Activated CD4-positive, CD25-positive, alpha-beta regulatory T cell treated with anti-CD3 and anti-CD28 coated beads, Interleukin-2, amount 50 U/mL, for 16 hours (primary cell): ENCODE results near the gene C2CD4D.
"Not testable (repeated sequence)": the region's sequence is repeated elsewhere in the genome, so short reads cannot be mapped to it uniquely, and the experiment has no call there.

Experiments used
- DNase-seq: peaks from one replicate; pipeline ENCODE4 v3.0.0-alpha.2; 2020; ENCODE audit warnings: low read depth, low spot score

The C2CD4D gene

GRCh38 chr1:151858886-151859665 is 19.5 kb upstream of the C2CD4D start:
- DNase-seq, result no peak

- DNase-seq, result no peak
These were observed 18.6 kb upstream of the C2CD4D start for GRCh38 chr1:151858030-151858746.

- no peak for DNase-seq
These were observed 16.3 kb upstream of the C2CD4D start for GRCh38 chr1:151855933-151856332.

- DNase-seq, result not testable (repeated sequence)
These were observed 15.9 kb upstream of the C2CD4D start for GRCh38 chr1:151855516-151855915.

- no peak for DNase-seq
These were observed 15.0 kb upstream of the C2CD4D start for GRCh38 chr1:151854658-151855057.

- DNase-seq, result no peak
These were observed 13.9 kb upstream of the C2CD4D start, which contains the start of gene THEM5 for GRCh38 chr1:151853411-151853943. Gene THEM5, minus strand, starts transcription at chr1:151853712. Its CDS starts 147 bp downstream, at chr1:151853565.

- no peak for DNase-seq
These were observed 13.1 kb upstream of the C2CD4D start for GRCh38 chr1:151852733-151853132.

- no peak for DNase-seq
These were observed 12.3 kb upstream of the C2CD4D start for GRCh38 chr1:151851886-151852285.

- DNase-seq, result no peak
These were observed 10.3 kb upstream of the C2CD4D start for GRCh38 chr1:151849871-151850270.

- no peak for DNase-seq
These were observed 9.5 kb upstream of the C2CD4D start for GRCh38 chr1:151849126-151849525.

- no peak for DNase-seq
These were observed 8.4 kb upstream of the C2CD4D start for GRCh38 chr1:151847867-151848596.

- DNase-seq, result no peak
These were observed 7.1 kb upstream of the C2CD4D start for GRCh38 chr1:151846686-151847237.

- DNase-seq, result no peak
These were observed 6.5 kb upstream of the C2CD4D start for GRCh38 chr1:151846062-151846568.

- no peak for DNase-seq
These were observed 3.8 kb upstream of the C2CD4D start for GRCh38 chr1:151843398-151843797.

GRCh38 chr1:151841141-151841540 is 1.5 kb upstream of the C2CD4D start:
- no peak for DNase-seq

- DNase-seq, result no peak
These were observed 801 bp upstream of the C2CD4D start for GRCh38 chr1:151840421-151840820.

- DNase-seq, result no peak
These were observed 573 bp downstream of the C2CD4D start for GRCh38 chr1:151839082-151839412.

GRCh38 chr1:151838222-151839081 is 1.2 kb downstream of the C2CD4D start:
- DNase-seq, result no peak

GRCh38 chr1:151837884-151838221 is 1.8 kb downstream of the C2CD4D start:
- DNase-seq, result no peak

GRCh38 chr1:151837197-151837596 is 2.4 kb downstream of the C2CD4D start:
- no peak for DNase-seq

GRCh38 chr1:151835596-151835995 is 4.0 kb downstream of the C2CD4D start:
- DNase-seq, result no peak
